Stimulated activated CD8-positive, alpha-beta memory T cell treated with anti-CD3 and anti-CD28 coated beads, Interleukin-15, amount 100 ng/mL, for 24 hours (primary cell): ENCODE measurements around the gene FSTL5.

Experiments used
- DNase-seq: peaks from one replicate; pipeline ENCODE4 v3.0.0-alpha.2; 2020; ENCODE audit warnings: low read depth

Gene FSTL5

DNA sequence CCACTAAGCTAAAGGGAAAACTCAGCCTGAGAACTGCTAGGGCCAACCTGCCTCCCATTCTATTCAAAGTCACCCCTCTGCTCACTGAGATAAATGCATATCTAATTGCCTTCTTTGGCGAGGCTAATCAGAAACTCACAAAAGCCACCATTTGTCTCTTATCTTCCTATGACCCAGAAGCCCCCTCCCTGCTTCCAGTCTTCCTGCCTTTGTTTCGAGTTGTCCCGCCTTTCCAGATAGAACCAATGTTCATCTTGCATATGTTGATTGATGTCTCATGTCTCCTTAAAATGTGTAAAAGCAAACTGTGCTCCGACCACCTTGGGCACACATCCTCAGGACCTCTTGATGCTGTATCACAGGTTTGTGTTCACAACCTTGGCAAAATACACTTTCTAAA lies 459.8 kb downstream of the FSTL5 start:
- no peak for DNase-seq

DNA sequence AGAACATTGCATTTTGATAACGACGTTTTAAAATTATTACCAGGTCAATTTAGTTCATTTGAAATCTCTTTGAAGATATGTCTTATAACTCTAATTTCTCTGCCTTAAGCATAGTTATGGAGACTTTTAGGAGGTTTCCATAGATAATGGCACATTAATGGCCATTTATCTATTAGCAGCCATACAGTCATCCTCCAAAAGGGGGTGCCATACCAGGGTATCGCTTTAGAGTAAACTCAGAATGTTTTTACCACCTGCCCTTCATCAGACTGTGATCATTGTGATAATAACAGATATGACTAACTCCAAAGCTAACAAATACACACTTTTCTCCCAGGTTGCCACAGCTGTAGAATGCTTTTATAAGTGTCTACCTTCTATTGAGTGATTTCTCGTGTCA lies 461.5 kb downstream of the FSTL5 start:
- no peak for DNase-seq

DNA sequence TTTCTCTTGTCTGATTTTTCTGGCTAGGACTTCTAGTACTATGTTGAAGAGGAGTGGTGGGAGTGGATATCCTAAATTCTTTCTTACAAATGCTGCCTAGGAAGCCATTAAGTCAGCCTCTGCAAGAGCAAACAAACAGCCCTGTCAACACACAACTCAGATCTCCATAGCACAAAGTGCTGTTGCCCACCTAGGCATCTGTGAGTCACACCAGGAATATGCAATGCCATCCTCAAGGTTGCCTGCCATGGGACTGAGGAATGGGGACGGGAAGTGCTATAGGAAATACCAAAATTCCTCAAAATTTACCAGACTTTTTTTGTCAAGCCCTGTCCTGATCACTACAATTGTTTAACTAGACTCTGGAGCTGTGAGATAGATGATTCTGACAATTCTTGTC lies 466.9 kb downstream of the FSTL5 start:
- no peak for DNase-seq

DNA sequence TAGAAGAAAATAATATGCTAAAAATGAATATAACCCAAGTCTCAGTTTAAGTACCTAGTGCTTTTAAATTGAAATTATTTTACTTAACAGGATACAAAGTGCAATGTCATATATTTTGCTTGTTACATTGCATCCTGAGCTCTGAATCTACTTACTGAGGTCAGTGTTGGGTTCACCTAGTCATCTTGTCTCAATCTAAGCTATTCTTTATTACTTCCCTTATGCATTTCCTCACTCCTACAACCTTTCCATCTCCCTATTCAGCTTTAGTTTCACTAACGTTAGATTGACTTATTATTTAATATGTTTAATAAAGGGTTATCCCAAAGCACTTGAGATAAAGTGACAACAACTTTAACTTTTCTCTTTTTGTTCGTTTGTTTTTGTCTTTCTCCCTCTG lies 483.7 kb downstream of the FSTL5 start:
- no peak for DNase-seq

DNA sequence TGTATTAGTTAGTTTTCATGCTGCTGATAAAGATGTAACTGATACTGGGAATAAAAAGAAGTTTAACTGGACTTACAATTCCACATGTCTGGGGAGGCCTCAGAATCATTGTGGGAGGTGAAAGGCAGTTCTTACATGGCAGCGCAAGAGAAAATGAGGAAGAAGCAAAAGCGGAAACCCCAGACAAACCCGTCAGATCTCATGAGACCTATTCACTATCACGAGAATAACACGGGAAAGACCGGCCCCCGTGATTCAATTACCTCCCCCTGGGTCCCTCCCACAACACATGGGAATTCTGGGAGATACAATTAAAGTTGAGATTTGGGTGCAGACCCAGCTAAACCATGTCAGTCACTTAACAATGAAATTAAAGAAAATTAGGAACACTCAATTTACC lies 499.1 kb downstream of the FSTL5 start:
- DNase-seq = no peak

DNA sequence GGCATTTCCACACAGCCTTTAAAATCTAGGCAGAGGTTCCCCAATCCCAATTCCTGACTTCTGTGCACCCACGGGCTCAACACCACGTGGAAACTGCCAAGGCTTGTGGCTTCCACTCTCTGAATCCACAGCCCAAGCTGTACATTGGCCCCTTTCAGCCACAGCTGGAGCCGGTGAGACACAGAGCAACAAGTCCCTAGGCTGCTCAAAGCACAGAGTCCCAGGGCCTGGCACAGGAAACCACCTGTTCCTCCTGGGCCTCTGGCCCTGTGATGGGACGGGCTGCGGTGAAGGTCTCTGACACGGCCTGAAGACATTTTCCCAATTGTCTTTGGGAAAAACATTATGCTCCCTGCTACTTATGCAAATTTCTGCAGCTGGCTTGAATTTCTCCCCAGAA lies 500.0 kb downstream of the FSTL5 start:
- no peak for DNase-seq

DNA sequence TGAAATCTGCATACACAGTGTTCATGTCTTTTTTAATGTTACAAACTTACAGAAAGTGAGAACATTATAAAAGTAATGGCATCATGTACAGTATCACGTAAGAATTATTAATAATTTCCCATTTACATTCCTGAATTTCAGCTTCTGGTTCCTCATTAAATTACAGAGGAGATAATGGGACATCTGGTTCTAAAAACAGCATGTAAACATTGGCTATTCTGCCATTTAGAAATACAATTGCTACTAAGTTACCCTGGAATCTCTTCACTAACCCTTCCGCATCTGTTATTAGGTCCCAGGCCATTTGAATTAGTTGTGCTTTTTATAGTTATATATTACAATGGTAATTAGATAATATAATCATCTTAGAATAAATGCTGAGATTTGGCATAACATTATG lies 505.1 kb downstream of the FSTL5 start:
- no peak for DNase-seq

DNA sequence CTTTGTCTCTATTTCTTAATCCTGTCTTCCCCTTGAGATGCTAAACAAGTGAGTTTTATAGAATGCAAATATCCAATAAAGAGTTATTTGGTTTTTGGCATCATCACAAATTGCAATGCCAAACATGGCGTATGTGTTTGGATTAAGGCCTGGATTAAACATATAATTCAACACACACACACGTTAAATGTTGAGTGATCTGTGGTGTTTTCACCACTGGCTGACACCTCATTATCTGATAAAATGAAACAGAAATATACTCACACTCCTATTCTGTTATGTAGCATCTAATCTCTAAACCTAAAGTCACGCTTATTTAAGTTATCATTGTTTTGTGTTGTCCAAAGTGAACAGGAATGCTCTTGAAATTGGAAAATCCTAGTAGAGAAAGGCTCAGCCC lies 506.2 kb downstream of the FSTL5 start:
- no peak for DNase-seq

DNA sequence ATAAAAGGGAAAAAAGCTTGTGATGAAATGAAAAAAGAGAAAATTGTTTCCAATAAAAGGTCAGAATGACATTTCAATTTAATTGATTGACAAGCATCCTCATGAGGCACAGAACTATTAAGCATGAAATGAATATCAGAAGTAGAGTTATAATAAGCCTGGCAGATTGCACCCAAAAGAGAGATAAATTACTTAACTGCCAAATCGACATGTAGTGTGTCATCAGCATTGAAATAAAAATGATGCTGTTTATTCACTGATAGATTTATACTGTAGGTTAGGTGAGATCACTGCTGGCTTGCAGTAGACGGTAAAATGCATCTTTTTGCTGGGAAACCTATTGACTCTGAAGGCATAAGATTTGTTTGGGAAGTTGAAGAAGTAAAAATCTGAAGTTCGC lies 507.2 kb downstream of the FSTL5 start:
- DNase-seq = no peak

DNA sequence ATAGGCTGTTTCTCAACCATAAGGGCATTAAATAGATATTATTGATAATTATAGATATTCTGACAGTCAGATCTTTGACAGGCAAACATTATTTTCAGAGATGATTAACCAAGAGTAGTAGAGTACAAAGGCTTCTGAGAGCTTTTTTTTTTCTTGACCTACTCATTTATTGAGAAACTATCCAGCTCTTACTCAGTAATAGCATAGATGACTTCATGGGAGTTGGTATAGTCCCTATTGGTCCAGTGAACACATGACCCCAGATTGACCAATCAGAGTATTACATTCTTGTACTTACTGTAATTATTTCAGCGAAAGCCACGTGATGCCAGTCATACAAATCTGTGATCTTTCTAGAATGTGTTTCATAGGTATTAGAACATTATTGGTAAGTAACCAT lies 508.7 kb downstream of the FSTL5 start:
- no peak for DNase-seq

DNA sequence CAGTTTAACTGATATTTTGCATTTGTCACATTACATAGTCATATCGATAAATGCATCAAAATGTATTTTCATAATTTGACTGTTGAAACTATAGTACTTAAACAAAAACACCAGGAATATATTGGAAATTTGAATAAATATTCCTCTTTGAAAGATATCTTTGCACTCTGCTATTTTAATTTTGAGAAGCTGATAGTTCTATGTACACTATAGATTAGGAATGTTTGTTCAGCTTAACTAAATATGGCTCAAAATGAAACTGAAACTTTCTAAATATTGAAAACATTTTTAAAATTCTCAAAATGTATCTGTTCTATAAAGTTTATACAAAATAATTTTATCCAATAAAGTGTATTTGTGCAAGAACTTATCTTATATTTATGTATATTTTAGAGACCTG lies 510.1 kb downstream of the FSTL5 start:
- DNase-seq = no peak

DNA sequence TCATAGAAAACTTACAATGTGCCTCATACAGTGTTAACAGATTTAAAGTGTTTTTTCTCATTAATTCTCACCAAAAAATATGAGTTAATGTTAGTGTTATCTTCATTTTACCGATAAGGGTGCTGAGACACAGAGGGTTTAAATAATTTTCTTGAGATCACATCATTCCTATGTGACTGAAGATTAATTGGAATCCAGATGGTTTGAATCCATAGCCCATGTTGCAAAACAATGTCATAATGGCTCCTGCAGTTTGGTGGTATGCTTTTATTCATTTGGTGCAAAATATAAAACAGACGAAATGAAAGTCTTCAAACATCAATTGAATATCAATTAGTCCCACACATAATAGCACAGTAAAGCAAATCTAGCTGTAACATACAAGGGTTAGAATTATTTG lies 512.2 kb downstream of the FSTL5 start:
- DNase-seq = no peak

DNA sequence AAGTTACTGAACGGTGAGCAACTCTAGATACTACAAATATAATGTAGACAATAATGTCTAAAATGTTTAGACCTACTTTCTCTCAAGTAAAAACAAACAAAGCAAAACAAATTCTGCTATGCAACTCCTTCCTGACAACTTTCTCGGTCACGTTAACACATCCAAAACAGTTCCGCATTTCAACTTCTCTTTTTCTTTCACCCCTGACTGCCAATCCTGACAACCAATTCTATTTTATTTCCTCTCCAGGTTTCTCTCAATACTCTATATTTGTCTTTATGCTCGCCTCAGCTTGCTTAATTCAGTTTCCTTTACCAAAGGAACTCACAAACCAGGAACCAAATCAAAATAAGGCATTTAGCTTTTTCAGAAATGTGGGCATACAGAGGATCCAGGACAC lies 513.0 kb downstream of the FSTL5 start:
- no peak for DNase-seq

DNA sequence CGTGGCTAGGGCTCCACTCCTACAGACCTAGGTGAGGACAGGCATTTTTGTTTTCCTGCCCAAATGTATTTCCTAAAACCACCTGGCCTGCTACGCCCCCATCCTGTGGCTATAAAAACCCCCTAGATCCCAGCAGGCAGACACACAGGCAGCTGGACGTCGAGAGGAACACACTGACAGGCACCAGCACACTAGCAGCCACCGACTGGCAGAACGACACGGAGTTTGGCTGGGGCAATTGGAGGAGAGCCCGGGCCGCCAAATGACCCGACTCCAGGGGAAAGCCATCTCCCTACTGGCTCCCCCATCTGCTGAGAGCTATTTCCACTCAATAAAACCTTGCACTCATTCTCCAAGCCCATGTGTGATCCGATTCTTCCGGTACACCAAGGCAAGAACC lies 516.0 kb downstream of the FSTL5 start:
- DNase-seq = no peak

DNA sequence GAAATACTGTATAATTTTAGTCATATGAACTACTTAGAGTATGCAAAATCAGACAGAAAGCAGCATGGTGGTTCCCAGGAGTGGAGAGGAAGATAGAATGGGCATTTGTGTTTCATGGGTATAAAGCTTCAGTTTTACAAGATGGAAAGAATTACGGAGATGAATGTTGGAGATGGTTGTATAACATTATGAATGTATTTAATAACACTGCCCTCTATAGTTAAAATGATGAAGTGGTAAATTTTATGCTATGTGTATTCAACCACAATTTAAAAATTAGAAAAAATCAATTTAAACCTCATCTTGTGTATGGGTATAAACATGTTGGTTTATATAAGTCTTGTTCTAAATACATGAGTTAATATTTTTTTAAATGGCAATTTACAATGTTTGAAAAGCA lies 521.1 kb downstream of the FSTL5 start:
- DNase-seq = no peak

DNA sequence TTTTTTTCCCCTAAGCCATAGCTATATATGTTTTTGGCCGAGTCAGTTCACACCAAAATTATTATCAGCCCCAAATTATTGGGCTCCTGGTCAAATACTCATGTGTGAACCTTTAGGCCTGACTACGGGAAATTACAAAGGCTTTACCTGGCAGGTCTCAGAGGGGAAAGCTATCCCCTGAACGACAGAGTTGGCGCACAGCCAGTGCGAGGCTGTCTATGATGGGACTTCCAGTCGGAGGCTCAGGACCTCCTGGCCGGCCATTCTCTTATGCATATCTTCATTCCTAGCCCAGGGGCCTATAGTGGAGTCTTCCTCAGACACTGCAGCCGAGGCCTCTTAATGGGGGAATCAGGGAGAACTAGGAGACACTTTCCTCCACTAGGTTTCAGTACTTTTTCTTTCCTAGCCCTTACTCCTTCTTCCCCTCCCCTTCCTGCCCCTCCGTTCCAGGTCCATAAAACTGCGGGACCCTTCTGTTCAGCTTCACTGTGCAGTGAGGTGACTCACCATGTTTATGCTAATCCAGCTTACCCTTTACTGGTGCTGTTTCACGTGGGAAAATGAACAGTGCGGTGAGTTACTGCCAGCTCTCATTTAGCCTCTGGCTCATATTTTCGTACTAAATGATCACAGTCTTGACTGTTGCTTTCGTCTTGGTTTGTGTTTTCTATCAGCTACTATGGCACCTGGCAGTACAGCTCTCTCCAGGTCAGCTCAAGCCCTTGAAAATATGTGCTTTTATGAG lies 533.9 kb downstream of the FSTL5 start:
- no peak for DNase-seq

DNA sequence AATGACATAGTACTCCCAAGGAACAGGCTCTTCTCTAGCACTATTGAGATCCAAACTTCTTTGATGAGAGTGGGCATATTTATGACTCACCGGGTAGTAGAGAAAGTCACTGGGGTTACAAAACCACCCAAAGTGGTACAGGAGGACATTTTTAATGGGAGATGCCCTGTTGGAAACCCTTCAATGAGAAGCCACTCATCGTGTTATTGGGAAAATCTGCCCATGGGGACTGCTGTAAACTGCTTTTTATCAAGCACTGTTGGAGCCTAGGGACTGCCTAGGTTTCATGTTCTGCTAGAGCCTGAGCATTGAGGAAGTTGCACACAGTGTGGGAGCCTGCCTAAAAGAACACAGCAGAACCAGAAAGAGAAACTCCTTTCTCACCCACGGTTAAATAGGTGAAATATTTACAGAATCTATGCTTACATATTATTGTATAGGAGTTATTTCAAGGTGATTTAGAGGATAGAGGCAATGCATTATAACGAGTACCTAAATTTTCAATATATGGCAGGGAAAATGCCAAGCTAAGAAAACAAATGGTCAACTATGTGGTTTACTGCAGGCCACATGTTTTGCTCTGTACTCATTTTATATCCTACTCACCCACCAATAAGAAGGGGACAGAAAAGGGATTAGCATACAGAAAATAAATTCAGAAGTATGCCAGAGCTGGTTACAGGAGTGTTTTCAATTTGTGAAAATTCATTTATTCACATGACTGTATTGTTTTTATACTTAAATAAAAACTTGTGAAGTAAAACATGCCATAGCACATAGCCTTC lies 559.1 kb downstream of the FSTL5 start:
- DNase-seq = no peak

DNA sequence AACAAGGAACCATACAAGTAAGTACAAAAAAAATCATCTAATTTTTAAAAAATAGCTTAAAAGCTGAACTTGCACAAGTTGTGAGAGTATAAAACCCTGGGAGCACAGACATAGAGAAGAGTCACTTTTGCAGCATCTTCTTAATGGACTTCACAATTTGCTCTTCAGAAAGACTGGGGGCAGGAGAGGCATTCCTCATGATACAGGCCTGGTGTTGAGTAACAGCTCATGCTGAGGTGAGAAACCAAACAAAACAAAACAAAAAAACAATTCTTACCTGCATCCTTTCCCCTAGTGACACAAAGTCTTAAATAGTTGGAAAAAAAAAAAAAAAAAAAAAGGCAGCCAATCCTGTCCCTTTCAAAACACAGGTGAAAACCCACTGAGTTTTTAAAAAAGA lies 562.8 kb downstream of the FSTL5 start:
- DNase-seq = no peak

DNA sequence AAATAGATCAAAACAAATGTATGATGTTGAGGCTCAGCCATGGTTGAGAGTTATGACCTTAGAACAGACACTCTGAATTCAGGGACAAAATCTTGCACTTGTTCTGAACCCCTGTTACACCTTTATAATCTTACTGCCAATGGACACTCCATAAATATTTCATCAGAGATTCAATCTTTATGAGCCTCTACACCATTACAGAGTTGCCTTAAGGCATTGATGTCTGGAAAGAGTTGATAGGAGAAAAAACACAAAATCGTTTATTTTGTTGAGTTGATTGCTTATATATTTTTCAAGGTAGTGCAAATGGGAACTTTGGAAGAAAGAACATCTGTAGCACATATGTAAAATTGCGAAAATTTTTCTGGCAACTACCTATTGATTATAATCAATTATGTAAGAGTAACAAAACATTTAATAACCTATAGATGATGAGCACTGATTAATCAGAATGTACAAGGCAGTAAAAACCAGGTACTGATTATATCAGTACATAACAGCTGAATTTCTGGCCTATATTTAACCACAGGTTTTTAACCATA lies 568.5 kb downstream of the FSTL5 start:
- DNase-seq = no peak

DNA sequence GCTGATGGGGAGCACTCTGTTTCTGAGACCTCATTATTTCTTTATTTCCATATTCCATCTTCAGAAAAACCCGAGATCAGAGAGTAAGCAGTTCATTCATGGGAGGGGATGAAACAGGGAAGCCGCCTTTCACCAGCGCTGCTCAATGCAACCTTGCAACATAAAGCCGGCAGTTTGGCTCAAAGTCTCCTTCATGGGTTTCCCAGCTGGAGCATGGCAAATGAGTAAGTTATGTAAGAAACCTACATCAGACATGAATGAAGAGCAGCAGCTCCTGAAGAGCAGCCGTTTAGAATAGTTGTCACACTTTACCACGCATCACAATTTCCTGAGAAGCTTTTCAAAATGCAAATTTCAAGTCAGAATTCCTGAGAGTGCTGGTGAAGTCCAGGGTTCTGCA lies 578.8 kb downstream of the FSTL5 start:
- DNase-seq = no peak

DNA sequence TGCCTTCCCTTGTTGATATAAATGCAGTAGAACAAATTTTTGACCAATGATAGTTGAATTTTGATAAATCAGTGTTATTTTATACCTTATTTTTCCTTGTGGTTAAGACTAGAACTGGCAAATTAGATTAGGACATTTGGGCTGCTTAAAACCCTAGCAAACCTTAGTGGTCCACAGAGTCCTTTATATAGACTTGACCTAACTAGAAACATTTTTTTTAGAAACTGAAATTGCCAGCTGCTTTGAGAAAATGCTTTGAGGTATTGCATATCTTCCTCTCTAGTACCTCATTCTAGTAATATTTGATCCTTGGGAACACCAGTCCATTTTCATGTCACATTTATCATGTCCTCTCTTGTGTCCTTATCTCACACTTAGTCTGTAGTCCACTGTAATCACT lies 580.3 kb downstream of the FSTL5 start:
- no peak for DNase-seq

DNA sequence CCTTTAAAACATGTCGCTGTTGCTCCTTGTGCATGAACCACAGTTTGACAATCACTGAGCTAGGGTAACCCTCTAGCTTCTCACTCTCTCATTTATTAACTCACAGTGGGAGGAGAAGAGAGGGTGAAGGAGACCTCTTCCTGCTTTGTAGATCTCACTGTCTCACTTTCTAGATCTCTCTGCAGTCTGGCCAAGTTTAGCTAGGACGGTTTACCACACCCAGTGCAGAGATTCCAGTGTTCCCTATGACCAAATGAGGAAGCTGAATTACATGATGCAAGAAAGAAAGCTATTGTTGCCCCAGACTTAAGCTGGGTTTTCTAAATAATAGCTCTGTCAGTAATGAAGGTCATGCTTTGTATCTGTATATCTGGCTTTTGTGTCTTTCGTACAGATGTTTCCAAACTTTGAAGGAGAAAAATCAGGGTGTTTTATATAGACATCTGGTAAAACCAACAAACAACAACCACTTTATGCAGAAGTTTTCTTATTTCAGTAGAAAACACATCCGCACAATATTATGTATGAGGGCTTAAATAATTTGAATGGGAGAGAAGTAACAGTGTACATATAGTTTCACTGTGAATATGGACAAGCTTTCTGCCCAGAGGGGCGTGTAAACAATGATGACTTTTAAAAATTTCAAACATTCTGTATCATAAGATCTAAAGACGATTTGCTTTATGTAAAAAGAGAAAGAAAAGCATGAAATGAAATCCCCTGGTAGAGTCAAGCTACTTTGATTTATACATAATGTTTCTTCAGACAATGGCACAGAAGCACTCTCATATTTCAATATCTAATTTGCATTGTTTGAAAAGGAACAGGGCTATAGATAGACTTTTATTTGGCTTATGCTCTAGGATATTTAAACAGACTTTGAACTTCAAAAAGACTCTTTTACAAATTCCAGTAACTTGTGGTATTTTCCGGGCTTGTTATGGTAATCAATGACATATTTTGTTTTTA lies 582.3 kb downstream of the FSTL5 start:
- DNase-seq = no peak
